Measurements from ENCODE around the gene APBB1IP.
A peak's percentile ranks its signal among the peaks of the same experiment; 100 is the strongest.
"Not testable (repeated sequence)": the region's sequence is repeated elsewhere in the genome, so short reads cannot be mapped to it uniquely, and the experiment has no call there.

The APBB1IP gene

DNA sequence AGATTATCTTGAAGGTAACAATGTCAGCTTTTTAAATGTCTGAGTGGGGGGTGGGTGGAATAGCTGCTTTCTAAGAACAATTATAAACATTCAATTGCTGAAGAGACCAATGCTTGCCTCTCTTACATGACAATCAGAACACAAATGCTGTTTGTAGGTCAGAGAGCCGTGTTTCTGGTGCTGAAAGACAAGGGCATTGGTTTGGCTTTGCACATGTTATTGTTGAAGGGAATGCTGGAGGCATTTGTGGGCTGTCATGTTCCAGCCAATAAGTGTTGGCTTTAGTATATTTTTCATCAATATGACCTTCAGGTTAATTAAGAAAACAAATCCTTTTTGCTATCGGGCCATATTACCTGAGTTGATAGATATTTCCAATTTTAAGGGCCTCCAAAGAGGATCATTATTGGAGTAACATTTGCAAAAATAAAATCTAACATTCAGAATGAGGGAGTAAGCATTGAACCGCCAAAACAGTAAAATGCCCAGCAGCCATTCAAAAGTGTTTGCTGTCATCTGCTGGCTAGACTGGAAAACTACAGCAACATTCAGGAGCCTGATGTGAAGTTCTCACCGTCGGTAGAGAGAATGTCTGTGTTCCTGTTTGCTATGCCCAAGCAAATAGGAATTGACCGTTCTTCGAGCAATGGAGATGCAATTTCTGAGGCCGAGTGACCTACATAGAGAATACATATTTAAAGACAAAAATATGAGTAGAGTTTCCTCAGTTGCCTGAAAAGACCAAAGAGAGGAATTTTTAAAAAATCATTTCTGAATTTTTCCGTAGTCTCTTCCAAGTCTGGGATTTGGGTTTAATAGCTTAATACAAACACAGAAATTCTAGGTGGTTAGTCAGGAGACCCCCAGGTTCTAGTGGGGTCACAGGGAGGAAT is 118.9 kb downstream of the APBB1IP start:
- DNase-seq (ENCODE audit: low spot score) = peak; percentile 66

DNA sequence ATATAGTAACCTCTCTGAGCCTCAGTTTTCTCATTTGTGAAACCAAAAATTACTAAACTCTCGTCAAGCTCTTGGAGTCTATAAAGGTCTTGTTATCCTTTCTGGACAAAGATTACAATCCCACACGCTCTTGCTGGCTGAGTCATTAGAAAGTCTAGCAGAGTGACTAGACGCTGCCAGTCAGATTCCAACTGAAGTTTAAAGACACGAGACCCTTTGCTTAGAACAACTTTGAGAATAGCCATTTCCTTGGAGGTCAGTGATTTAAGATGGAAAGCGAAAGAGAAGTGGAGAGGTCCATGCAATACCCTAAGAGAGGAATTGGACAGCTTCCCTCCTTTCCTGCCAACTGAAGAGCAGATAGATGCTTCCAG is 119.5 kb downstream of the APBB1IP start:
- no peak for DNase-seq (ENCODE audit: low spot score)

DNA sequence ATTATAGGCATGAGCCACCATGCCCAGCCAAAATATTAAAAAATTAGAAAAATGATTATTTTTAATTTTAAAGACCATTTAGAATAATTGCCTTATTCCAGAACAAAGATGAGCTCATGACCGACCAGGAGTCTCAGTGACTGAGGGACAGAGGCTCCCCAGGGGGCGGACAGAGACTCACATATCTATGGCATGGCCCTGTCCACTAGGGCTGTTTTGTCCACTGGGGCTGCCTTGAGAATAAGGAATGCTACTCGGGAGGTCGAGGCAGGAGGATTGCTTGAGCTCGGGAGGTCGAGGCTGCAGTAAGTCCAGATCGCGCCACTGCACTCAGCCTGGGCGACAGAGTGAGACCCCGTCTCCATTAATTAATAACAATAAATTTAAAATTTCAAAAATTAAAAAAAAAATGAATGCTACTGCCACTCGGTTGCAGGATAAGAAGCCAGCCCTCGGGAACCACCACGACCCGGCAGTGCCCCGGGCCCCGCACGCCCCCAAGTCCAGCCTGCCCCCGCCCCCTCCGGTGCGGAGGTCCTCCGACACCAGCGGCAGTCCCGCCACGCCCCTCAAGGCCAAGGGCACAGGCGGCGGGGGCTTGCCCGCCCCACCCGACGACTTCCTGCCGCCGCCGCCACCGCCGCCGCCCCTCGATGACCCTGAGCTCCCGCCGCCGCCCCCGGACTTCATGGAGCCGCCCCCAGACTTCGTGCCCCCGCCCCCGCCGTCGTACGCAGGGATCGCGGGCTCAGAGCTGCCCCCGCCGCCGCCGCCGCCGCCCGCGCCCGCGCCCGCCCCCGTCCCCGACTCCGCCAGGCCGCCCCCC is 128.6 kb downstream of the APBB1IP start:
- no peak for DNase-seq (ENCODE audit: low spot score)

DNA sequence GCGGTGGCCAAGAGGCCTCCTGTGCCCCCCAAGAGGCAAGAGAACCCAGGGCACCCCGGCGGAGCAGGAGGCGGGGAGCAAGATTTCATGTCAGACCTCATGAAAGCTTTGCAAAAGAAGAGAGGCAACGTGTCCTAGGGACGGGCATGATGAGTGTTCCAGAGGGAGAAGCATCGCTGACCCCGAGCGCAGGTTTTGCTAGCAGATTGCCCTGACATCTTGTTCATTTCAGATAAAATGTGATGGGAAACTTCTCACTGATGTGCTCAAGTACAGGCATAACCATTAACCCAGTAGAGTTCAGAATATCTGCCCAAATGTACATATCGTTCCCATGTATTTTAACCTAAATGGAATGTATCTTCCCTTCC is 129.2 kb downstream of the APBB1IP start:
- DNase-seq (ENCODE audit: low spot score) = no peak

DNA sequence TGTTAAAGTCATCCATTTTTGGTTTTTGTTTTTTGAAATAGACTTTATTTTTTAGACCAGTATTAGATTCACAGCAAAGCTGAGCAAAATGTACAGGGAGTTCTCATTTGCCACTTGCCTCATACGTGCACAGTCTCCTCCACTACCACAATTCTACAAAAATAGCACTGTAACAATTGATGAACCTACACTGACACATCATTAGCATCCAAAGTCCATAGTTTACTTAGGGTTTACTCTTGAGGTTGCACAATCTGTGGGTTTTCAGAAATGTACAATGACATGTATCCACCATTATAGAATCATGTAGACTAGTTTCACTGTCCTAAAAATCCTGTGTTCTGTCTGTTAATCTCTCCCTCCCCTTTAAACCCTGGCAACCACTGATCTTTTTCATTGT is 133.5 kb downstream of the APBB1IP start:
- no peak for DNase-seq (ENCODE audit: low spot score)

DNA sequence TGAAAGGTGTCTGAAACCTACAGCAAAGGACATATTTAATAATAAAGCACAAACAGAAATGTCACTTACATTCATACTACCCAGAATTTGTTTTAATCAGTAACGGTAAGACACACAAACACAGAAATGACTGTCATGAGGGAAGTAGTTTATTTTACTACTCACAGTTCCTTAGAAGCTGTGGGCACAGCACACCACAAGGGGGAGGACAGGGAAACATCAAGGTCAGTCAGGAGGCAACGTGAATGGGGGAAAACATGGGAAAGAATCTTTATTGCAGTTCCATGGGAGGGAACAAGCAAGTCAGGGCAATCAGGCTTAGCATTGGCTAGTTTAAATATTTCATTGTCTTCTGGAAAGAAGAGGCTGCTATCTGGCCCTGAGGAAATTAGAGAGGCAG is 135.5 kb downstream of the APBB1IP start:
- DNase-seq (ENCODE audit: low spot score) = no peak

DNA sequence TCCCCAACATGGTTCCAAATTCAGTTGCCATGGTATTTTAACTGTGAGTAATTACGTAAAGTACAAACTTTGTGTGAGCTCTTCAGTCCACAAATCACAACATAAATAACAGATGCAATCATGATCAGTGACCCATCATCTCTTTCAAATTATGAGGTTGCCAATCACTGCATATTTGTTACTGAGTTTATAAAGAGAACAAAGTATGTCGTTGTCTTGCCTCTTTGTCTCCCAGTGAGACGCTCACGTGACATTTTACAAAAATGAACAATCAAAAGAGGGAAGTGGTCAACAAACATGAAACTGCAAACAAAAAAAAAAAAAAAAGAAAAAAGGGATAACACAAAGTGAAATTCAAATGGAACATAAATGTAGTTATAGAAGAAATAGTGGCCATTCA is 136.6 kb downstream of the APBB1IP start:
- DNase-seq (ENCODE audit: low spot score) = peak; percentile 30

DNA sequence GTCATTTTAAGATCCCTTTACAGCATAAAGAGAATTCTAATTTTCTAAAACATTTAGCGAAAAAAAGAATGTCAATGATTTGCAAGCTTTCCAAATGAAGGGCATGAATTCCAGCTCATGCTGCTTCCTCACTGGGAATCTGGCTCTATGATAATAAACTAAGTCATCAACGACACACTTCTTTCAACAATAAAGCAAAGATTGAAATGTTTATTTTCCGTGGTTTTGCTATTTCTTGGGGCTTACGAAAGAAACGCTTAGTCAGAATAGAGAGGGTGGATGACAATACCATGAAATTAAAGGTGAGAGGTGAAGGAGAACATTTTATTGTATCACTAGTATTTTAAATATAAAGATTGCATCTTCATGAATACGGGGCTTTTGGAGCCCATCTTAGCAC is 140.2 kb downstream of the APBB1IP start:
- DNase-seq (ENCODE audit: low spot score) = not testable (repeated sequence)

DNA sequence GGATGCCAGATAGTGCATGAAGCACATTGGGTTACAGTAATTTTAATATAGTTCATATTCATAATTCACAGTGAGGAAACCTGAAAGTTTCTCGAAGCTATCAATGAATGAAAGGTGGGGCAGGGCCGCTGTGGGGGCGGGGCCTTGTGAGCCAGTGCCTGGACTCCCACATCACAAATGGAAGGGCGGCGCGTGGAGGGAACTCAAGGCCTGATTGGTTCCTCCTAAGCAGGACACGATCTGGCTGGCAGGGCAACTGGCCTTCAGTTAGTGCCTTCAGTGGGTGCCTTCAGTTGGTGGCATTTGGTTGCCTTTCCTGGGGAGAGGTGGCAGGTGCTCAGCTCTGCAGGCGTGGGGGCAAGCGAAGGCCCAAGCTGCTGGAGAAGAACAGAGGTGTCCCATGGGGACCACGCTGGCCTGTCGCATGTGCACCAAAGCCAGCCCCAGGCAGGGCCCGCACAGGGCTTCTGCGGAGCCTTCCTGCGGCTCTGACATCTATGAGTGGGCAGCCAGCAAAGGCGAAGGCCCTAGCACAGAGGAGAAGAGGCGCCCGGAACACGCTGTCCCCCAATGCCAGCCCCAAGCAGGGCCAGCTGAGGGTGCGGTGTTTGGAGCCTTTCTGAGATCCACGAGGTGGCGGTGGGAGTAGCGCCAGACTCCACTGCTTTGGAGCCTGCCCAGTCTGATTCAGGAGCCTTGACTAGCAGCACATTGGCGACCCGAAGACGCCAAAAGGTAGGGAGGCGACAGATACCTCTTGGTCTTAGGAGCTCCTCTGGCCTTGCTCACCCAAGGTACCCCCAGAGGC is 141.3 kb downstream of the APBB1IP start:
- DNase-seq (ENCODE audit: low spot score) = no peak

DNA sequence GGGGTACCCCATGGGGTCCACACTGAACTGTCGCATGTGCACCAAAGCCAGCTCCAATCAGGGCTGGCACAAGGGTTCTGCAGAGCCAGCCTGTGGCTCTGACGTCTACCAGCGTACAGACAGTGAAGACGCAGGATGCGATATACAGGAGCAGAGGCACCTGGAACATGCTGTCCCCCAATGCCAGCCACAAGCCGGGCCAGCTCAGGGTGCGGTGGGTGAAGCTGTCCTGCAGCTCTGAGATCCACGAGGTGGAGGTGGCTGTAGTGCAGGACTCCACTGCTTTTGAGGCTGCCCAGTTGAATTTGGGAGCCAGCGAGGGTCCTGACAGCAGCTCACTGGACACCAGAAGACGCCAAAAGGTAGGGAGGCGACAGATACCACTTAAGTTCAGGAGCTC is 148.1 kb downstream of the APBB1IP start:
- no peak for DNase-seq (ENCODE audit: low spot score)

DNA sequence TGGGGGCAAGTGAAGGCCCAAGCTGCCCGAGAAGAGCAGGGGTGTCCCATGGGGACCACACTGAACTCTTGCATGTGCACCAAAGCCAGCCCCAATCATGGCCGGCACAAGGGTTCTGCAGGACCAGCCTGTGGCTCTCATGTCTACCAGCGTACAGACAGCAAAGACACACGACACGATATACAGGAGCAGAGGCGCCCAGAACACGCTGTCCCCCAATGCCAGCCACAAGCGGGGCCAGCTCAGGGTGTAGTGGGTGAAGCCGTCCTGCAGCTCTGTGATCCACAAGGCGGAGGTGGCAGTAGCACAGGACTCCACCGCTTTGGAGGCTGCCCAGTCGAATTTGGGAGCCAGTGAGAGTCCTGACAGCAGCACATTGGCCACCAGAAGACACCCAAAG is 150.5 kb downstream of the APBB1IP start:
- DNase-seq (ENCODE audit: low spot score) = no peak

DNA sequence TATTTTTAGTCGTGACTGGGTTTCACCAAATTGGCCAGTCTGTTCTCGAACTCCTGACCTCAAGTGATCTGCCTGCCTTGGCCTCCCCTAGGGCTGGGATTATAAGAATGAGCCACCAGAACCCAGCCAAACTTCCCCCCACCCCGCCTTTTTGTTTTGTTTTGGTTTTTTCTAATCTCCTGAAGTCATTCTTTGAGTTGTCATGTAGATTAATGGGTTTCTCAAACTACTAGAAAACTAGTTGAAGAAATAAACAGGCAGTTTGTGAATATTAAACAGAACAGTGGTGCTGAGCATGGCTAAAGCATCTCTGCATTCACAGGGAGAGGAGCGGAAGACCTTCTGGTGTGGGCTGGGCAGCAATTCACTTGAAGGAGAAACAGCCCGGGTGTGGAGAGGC is 151.7 kb downstream of the APBB1IP start:
- DNase-seq (ENCODE audit: low spot score) = not testable (repeated sequence)

DNA sequence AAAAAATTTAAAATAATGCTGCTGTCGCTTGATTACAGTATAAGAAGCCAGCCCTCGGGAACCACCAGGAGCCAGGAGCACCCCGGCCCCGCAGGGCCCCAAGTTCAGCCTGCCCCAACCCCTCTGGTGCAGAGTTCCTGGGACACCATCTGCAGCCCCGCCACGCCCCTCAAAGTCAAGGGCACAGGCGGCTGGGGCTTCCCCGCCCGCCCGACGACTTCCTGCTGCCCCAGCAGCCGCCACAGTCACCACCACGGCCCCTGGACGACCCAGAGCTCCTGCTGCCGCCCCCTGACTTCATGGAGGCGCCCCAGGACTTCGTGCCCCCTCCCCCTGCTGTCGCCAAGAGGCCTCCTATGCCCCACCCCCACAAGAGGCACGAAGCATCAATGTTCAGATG is 155.8 kb downstream of the APBB1IP start:
- DNase-seq (ENCODE audit: low spot score) = no peak

DNA sequence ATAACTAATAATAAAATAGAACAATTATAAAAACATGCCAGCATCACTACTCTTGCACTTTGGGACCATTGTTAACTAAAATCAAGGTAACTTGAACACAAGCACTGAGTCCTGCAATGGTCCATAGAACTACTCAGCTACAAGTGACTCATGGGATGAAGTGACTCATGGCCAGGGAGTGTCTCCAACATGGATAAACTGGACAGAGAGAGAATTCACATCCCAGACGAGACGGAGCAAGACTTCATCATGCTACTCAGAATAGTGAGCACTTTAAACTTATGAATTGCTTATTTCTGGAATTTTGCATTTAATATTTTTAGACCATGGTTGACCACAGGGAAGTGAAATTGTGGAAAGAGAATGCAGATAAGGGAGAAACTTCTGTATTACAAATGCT is 165.1 kb downstream of the APBB1IP start:
- not testable (repeated sequence) for DNase-seq (ENCODE audit: low spot score)

DNA sequence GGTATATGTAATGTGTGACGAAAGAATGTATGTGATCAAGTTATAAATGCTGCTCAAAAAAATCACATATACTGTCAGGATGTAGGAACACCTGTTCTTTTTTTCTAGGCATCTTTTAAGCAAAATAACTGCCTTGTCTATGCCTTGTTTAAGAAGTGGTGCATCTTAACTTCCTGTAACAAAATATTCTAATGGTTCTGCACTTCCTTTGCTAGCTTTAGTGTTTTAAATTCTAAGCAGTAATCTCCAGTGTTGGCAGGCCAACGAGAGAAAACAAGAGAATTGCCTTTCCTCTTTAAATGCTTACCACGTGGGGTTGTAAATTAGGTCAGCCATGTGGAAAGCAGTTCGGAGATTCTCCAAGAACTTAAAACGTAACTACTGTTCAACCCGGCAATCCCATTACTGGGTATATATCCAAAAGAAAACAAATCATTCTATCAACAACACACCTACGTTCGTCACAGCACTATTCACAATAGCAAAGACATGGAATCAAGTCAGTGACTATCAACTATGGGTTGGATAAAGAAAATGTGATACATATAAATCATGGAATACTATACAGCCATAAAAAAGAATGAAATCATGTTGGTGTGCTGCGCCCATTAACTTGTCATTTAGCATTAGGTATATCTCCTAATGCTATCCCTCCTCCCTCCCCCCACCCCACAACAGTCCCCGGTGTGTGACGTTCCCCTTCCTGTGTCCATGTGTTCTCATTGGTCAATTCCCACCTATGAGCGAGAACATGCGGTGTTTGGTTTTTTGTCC is 166.4 kb downstream of the APBB1IP start:
- DNase-seq (ENCODE audit: low spot score) = not testable (repeated sequence)

DNA sequence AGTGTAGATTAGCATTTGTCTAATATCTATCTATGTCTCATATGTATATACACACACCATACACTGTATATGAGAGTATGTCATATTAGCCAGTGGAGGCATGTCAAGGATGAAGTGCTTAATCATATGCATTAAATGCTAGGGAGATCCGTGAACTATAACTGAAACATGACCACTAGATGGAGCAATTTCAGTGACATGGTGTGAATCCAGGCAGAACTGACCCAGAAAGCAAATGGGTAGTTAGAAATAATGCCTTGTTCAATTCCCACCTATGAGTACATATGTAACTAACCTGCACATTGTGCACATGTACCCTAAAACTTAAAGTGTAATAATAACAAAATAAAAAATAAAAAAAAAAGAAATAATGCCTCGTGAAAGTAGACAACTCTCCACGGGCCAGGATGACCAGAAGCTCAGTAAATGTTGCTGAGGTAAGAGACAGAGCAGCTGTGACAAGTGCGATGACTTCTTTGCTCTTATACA is 168.3 kb downstream of the APBB1IP start:
- peak; percentile 38 for DNase-seq (ENCODE audit: low spot score)

DNA sequence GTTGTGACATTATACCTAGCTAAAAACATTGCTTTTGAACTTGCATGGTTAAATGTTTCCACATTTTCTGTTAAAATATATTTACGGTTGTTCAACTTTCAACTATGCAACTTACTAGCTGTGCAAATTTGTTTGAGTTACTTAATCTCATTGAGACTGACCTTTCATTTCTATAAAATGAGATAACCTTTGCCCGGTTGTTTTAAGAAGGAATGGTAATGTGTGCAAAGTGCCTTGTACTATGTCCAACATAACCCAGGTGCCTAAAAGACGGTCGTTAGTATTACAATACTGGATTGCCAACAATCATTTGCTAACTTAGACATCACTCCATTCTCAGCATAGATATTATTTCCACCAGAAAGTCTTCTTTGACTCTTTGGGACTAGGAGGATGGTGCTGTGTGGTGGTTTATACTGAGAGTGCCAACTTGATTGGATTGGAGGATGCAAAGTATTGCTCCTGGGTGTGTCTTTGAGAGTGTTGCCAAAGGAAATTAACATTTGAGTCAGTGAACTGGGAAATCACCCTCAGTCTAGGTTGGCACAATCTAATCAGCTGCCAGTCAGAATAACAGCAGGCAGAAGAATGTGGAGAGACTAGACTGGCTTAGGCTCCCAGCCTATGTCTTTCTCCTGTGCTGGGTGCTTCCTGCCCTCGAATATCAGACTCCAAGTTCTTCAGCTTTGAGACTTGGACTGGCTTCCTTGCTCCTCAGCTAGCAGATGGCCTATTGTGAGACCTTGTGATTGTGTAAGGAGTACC is 174.2 kb downstream of the APBB1IP start:
- no peak for DNase-seq (ENCODE audit: low spot score)
